WI38 (cell line): ENCODE measurements around the gene OCA2.

Experiments used
- H3K4me3 ChIP-seq: 2 replicates; pipeline ENCODE4 v1.5.1; 2011; ENCODE audit warnings: low read depth, mild to moderate bottlenecking, control low read depth, low read length
- TF ChIP-seq, protein P1 (sequence below): IDR thresholded peaks from 2 replicates; pipeline ENCODE4 v1.5.1; 2012; ENCODE audit warnings: low read depth, mild to moderate bottlenecking, control low read depth, low read length

OCA2 gene

GRCh38 chr15:28078191-28078719 is 20.9 kb downstream of the OCA2 start:
- no peak overlapping the region for H3K4me3 ChIP-seq
- TF ChIP-seq, protein P1, sequence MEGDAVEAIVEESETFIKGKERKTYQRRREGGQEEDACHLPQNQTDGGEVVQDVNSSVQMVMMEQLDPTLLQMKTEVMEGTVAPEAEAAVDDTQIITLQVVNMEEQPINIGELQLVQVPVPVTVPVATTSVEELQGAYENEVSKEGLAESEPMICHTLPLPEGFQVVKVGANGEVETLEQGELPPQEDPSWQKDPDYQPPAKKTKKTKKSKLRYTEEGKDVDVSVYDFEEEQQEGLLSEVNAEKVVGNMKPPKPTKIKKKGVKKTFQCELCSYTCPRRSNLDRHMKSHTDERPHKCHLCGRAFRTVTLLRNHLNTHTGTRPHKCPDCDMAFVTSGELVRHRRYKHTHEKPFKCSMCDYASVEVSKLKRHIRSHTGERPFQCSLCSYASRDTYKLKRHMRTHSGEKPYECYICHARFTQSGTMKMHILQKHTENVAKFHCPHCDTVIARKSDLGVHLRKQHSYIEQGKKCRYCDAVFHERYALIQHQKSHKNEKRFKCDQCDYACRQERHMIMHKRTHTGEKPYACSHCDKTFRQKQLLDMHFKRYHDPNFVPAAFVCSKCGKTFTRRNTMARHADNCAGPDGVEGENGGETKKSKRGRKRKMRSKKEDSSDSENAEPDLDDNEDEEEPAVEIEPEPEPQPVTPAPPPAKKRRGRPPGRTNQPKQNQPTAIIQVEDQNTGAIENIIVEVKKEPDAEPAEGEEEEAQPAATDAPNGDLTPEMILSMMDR: no peak

- TF ChIP-seq, protein P1: no peak
- no peak overlapping the region for H3K4me3 ChIP-seq
Observed at GRCh38 chr15:28075573-28075972, 23.5 kb downstream of the OCA2 start.

DNA sequence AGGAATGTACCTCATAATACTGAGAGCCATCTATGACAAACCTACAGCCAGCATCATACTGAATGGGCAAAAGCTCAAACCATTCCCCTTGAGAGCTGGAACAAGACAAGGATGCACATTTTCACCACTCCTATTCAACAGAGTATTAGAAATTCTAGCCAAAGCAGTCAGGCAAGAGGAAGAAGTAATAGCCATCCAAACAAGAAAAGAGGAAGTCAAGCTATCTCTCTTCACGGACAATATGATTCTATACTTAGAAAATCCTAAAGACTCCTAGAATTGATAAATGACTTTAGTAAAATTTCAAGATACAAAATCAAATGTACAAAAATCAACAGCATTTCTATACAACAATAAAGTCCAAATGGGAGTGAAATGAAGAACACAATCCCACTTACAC is 30.2 kb downstream of the OCA2 start:
- TF ChIP-seq, protein P1: no peak
- no peak overlapping the region for H3K4me3 ChIP-seq

DNA sequence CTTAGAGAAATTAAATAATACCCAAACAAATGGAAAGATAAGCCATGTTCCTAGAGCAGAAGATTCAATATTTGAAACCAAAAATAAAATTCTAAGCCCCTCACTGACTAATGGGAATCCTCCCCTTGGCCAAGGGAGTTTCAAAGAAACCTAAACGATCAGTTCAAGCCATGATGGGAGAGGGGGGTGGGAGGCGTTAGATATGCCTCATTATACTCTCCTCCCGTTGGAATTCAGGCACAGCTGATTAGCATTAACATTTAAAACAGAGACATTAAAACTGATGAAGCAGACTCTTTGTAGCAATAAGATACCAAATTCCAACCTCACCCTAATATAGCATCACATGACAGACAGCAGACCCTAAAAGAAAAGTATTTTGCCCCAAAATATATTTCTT is 32.9 kb downstream of the OCA2 start:
- no peak overlapping the region for H3K4me3 ChIP-seq
- TF ChIP-seq, protein P1: no peak

DNA sequence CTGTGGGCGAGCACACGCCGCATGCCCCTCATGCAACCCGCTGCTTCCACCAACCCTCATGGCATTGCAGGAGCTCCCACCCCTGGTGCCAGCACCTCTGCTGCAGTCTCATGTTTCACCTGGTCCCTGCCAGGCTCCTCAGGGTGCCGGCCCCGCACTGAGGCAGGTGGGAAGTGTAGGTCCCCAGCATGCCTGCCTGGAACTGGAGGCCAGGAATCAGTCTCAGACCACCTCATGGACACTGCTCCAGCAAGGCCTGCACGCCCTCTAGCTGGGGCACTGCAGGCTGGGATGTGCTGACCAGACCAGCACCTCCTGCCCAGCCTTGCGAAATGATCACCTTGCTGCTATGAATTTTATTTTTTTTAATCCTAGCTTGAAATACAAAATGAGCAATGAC is 39.1 kb downstream of the OCA2 start:
- TF ChIP-seq, protein P1: no peak

DNA sequence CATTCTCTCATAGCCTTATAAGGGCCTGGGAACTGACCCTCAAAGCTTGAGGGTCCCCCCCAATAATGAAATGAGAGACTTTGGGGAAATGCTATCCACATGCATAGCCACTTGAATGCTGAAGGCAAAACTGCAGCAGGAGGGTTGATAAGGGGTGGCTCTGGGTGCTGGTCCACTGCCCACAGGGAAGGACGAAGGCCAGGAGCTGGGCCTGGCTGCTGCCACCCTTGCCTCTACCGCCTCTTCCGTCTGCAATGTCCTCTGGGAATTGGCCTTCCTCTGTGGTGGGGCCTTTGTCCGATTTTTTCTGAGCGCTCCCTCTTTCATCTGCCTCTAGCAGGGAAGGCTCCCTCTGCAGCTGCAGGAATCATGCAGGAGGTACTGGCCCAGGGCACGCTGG is 41.0 kb downstream of the OCA2 start:
- H3K4me3 ChIP-seq: no peak overlapping the region
- TF ChIP-seq, protein P1: no peak

More for the DNA sequence above, 39.1 kb downstream of the OCA2 start:
- no peak overlapping the region for H3K4me3 ChIP-seq

- no peak overlapping the region for H3K4me3 ChIP-seq
- TF ChIP-seq, protein P1: no peak
Observed at GRCh38 chr15:28051955-28052633, 47.0 kb downstream of the OCA2 start.
